Measurements from ENCODE around the gene LMO2. TPM values are rescaled to one million over a fixed set of nuclear protein-coding genes. Genes with fewer than 3 reads are reported as not detected.
"Not testable (repeated sequence)": the region's sequence is repeated elsewhere in the genome, so short reads cannot be mapped to it uniquely, and the experiment has no call there.

Gene LMO2
- total RNA-seq, 4 donors from 2014 or later, result 2.1 to 11.1 (median 7.0) TPM

- TF ChIP-seq POLR2A (IDR thresholded peaks at IDR 0.05) (no peak), EP300 (IDR thresholded peaks at IDR 0.05) (no peak), POLR2AphosphoS5 (IDR thresholded peaks at IDR 0.05) (no peak), CTCF (IDR thresholded peaks at IDR 0.05) (no peak)
- Histone ChIP-seq H3K4me3 (no peak overlapping the region), H3K27me3 (no peaks in the 10 kb centered on the region), H3K36me3 (no peaks in the 10 kb centered on the region), H3K4me1 (peaks cover 38% of the 10 kb centered on the region), H3K27ac (no peak overlapping the region), H3K9me3 (no peaks in the 10 kb centered on the region)
- no peak for DNase-seq (ENCODE audit: low spot score in 2 of 2)
- WGBS, result 98% methylated on average over 4 of the region's 4 CpGs
These were observed 43.1 kb upstream of the LMO2 start for GRCh38 chr11:33935005-33935404.

DNA sequence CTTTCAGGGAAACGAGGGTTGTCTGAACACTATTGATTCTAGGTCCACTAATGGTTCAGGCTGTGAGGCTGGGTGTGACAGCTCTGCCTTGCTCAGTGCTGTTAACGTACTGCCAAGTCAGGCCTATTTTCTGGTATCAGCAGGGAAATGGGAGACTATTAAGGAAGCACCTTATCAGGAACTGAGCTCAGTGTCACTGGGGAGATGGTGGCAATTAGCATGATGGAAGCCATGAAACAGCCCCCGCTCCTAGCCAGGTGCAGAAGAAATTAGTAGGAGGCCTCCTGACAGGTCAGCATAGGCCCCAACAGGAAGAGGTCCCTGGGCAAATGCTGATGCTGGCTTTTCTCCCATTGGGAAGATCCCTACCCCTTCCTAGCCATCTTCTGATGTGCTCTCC lies 42.6 kb upstream of the LMO2 start:
- H3K27ac ChIP-seq, result no peak overlapping the region
- H3K4me1 ChIP-seq, result peaks cover 43% of the 10 kb centered on the region
- WGBS, result 74% methylated on average over 3 of the region's 3 CpGs
- no peak overlapping the region for H3K4me3 ChIP-seq
- DNase-seq (ENCODE audit: low spot score in 2 of 2), result no peak
- TF ChIP-seq CTCF (IDR thresholded peaks at IDR 0.05) (no peak), POLR2A (IDR thresholded peaks at IDR 0.05) (no peak), EP300 (IDR thresholded peaks at IDR 0.05) (no peak), POLR2AphosphoS5 (IDR thresholded peaks at IDR 0.05) (no peak)
- H3K9me3 ChIP-seq, result no peaks in the 10 kb centered on the region
- H3K36me3 ChIP-seq, result no peaks in the 10 kb centered on the region
- no peaks in the 10 kb centered on the region for H3K27me3 ChIP-seq

DNA sequence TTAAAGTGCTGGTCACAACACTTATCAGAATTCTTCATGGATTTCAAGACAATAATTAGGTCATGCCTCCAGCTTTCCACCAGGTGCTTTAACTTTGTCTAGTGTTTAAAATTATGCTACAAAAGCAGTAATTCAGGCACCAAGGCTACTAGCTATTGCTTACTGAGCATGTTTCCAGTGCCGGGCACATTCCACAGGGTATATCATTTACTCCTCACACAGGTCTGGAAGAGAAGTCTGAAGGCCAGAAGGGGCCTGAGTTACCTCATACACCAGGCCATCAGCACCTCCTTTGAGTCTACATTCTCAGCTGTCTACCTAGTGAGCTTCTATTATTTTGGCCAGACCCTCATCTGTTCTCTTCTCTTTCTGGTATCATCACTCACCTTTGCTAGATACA lies 41.7 kb upstream of the LMO2 start:
- Histone ChIP-seq H3K27ac (no peak overlapping the region), H3K27me3 (no peaks in the 10 kb centered on the region), H3K36me3 (no peaks in the 10 kb centered on the region), H3K4me1 (peaks cover 44% of the 10 kb centered on the region), H3K9me3 (no peaks in the 10 kb centered on the region), H3K4me3 (no peak overlapping the region)
- 85% methylated on average over 1 of the region's 1 CpG for WGBS
- no peak for DNase-seq (ENCODE audit: low spot score in 2 of 2)
- TF ChIP-seq POLR2AphosphoS5 (IDR thresholded peaks at IDR 0.05) (no peak), CTCF (IDR thresholded peaks at IDR 0.05) (no peak), POLR2A (IDR thresholded peaks at IDR 0.05) (no peak), EP300 (IDR thresholded peaks at IDR 0.05) (no peak)

DNA sequence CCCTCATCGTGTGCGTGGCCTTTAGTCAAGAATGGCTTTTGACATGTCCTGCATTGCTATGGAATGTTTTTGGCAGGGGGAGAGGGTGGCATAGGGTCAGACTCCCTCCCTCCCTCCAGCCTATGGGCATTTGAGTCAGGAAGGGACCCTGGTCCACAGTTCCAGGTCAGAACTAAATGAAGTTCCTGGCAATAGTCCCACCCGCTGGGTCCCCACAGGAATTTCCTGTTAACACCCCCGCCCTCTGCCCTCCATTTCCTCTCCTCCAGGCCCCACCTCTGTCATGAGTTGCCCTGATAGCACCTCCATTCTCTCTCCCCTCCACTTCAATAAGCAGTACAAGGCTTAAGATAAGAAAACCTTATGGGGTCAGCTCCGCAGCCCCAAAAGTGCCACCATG lies 40.8 kb upstream of the LMO2 start:
- no peak for DNase-seq (ENCODE audit: low spot score in 2 of 2)
- no peaks in the 10 kb centered on the region for H3K9me3 ChIP-seq
- 84% methylated on average over 5 of the region's 5 CpGs for WGBS
- H3K27me3 ChIP-seq, result no peaks in the 10 kb centered on the region
- TF ChIP-seq EP300 (IDR thresholded peaks at IDR 0.05) (no peak), CTCF (IDR thresholded peaks at IDR 0.05) (no peak), POLR2AphosphoS5 (IDR thresholded peaks at IDR 0.05) (no peak), POLR2A (IDR thresholded peaks at IDR 0.05) (no peak)
- peaks cover 41% of the 10 kb centered on the region for H3K4me1 ChIP-seq
- no peak overlapping the region for H3K4me3 ChIP-seq
- no peaks in the 10 kb centered on the region for H3K36me3 ChIP-seq
- H3K27ac ChIP-seq, result no peak overlapping the region

DNA sequence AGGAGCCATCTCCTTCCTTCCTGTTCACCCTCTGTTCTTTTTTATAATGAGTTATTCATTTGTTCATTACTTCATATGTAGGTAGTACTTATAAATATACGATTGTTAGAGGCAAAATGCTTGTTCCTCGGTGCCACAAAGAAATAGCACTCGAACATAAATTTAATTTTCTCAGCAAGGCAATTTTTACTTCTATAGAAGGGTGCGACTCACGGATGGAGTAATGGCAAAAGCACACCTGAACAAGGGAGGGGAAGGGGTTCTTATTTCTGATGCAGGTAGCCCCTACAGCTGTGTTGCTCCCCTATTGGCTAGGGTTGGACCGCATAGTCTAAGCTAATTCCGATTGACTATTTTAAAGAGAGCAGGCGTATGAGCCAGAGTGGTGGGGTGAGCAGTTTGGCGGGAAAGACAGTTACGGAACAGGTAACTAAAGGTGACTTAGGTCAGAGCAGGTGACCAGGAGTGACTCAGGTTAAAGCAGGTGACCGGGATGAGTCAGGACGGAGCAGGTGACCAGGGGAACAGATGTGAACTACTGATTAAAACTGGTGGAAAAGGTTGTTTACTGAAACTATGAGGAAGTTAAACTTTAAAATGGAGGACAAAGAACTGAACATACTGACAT lies 40.0 kb upstream of the LMO2 start:
- not testable (repeated sequence) for H3K4me3 ChIP-seq; H3K27me3 ChIP-seq; H3K9me3 ChIP-seq; H3K36me3 ChIP-seq; DNase-seq (ENCODE audit: low spot score in 2 of 2)
- H3K4me1 ChIP-seq, result peaks cover 33% of the 10 kb centered on the region
- H3K27ac ChIP-seq, result peak overlapping the region; percentile 80
- WGBS, result 91% methylated on average over 12 of the region's 12 CpGs

DNA sequence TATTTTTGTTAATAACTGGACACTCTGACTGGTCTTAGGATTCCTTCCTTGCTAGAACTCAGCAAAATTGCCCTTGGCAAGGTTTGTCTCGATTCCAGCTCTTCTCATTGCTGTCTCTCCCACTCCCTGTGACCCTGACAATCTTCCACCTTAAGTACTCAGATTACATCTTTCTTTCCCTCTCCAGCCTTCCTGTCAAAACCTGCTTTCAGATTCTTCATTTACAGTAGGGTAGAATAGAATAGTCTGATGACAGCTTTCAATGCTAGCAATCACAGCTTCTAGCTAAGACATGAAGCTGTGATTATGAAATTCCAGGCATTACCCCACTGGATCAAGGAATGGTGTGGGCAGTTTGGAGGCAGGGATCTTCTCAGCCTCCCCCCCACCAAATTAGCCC lies 39.2 kb upstream of the LMO2 start:
- peaks cover 30% of the 10 kb centered on the region for H3K4me1 ChIP-seq
- 22% methylated on average over 1 of the region's 1 CpG for WGBS

More for the DNA sequence above, 39.2 kb upstream of the LMO2 start:
- Histone ChIP-seq H3K36me3 (no peaks in the 10 kb centered on the region), H3K27me3 (no peaks in the 10 kb centered on the region), H3K4me3 (peak overlapping the region; percentile 12), H3K9me3 (no peaks in the 10 kb centered on the region), H3K27ac (peak overlapping the region; percentile 80)
- no peak for TF ChIP-seq POLR2A (IDR thresholded peaks at IDR 0.05)
- TF ChIP-seq POLR2AphosphoS5 (IDR thresholded peaks at IDR 0.05), result no peak
- TF ChIP-seq CTCF (IDR thresholded peaks at IDR 0.05), result no peak
- TF ChIP-seq EP300 (IDR thresholded peaks at IDR 0.05), result no peak
- no peak for DNase-seq (ENCODE audit: low spot score in 2 of 2)
